Ovary (tissue), 3 donors: ENCODE measurements around the gene GNB1.

Source experiments
- EP300 ChIP-seq: sonication (generic); formaldehyde crosslinking; IDR thresholded peaks from one replicate; pipeline ENCODE4 v1.6.1; 2017; ENCODE audit warnings: antibody characterized with exemption
- POLR2A ChIP-seq: fragments of 450-650 bp; IDR thresholded peaks from one replicate; pipeline ENCODE4 v1.6.1; 2017; ENCODE audit warnings: antibody characterized with exemption, mild to moderate bottlenecking, moderate library complexity
- TF ChIP-seq, protein P1 (sequence below), 3 donors: fragments of 450-650 bp in 2 of 3; fragments of 200-600 bp in 1 of 3; IDR thresholded peaks; one replicate each; pipeline versions ENCODE4 v1.5.1 to v1.8.0; 2016 to 2022; ENCODE audit warnings: antibody characterized with exemption in 3 of 3, mild to moderate bottlenecking in 1 of 3
- donor health status: DM: no; HTN: no; CAD: no.

GRCh38 chr1:1937549-1938275, 46.8 kb upstream of the GNB1 start:
- TF ChIP-seq POLR2A (no peak), EP300 (no peak)
- TF ChIP-seq, protein P1, sequence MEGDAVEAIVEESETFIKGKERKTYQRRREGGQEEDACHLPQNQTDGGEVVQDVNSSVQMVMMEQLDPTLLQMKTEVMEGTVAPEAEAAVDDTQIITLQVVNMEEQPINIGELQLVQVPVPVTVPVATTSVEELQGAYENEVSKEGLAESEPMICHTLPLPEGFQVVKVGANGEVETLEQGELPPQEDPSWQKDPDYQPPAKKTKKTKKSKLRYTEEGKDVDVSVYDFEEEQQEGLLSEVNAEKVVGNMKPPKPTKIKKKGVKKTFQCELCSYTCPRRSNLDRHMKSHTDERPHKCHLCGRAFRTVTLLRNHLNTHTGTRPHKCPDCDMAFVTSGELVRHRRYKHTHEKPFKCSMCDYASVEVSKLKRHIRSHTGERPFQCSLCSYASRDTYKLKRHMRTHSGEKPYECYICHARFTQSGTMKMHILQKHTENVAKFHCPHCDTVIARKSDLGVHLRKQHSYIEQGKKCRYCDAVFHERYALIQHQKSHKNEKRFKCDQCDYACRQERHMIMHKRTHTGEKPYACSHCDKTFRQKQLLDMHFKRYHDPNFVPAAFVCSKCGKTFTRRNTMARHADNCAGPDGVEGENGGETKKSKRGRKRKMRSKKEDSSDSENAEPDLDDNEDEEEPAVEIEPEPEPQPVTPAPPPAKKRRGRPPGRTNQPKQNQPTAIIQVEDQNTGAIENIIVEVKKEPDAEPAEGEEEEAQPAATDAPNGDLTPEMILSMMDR (IDR thresholded peaks at IDR 0.05) = no peak
